IPS-18c (cell line): Measurements from ENCODE around the gene UCHL1.
"Not testable (repeated sequence)": the region's sequence is repeated elsewhere in the genome, so short reads cannot be mapped to it uniquely, and the experiment has no call there.

ENCODE experiments used
- H3K4me3 ChIP-seq: 2 replicates; pipeline ENCODE4 v1.7.0; 2013; ENCODE audit warnings: low read depth, mild to moderate bottlenecking, low read length, moderate library complexity; ENCODE audit not compliant: insufficient read depth
- H3K9me3 ChIP-seq: one replicate; pipeline ENCODE4 v1.6.1; 2013; ENCODE audit warnings: mild to moderate bottlenecking, low read length, moderate library complexity; ENCODE audit not compliant: control insufficient read depth, insufficient read depth

The UCHL1 gene

GRCh38 chr4:41305476-41305875 is 48.7 kb downstream of the UCHL1 start:
- Histone ChIP-seq H3K4me3 (no peak overlapping the region), H3K9me3 (no peaks in the 10 kb centered on the region)

- Histone ChIP-seq H3K4me3 (no peak overlapping the region), H3K9me3 (no peaks in the 10 kb centered on the region)
These were observed 50.9 kb downstream of the UCHL1 start for GRCh38 chr4:41307638-41308037.

- H3K4me3 ChIP-seq, result no peak overlapping the region
- H3K9me3 ChIP-seq, result no peaks in the 10 kb centered on the region
These were observed 51.7 kb downstream of the UCHL1 start for GRCh38 chr4:41308398-41308797.

- H3K9me3 ChIP-seq, H3K4me3 ChIP-seq: not testable (repeated sequence)
These were observed 58.7 kb downstream of the UCHL1 start for GRCh38 chr4:41315426-41315825.

- H3K9me3 ChIP-seq, result no peaks in the 10 kb centered on the region
- no peak overlapping the region for H3K4me3 ChIP-seq
These were observed 59.1 kb downstream of the UCHL1 start for GRCh38 chr4:41315862-41316261.
